Keratinocyte (primary cell): ENCODE measurements around the gene HOXD4. TPM values are rescaled to one million over a fixed set of nuclear protein-coding genes. Genes with fewer than 3 reads are reported as not detected.

Source experiments
- DNase-seq: peaks from one replicate; pipeline ENCODE4 v3.0.0-alpha.2; 2011; ENCODE audit warnings: low read depth, missing footprints, low spot score
- FAIRE-seq: peaks from 2 replicates; lab custom pipeline; 2011; peaks lifted over from hg19 to GRCh38; lab: Jason Lieb, UNC
- H2AFZ ChIP-seq: 2 replicates; pipeline ENCODE4 v1.6.0; 2012; ENCODE audit warnings: low read length, control low read depth, inconsistent platforms; ENCODE audit not compliant: control insufficient read depth
- H3K27ac ChIP-seq: 2 replicates; pipeline ENCODE4 v1.5.1; 2011; ENCODE audit warnings: low read length; ENCODE audit not compliant: control insufficient read depth, insufficient read depth
- H3K27me3 ChIP-seq: 3 replicates; pipeline ENCODE4 v1.6.0; 2011; ENCODE audit warnings: low read length; ENCODE audit not compliant: control insufficient read depth, insufficient read depth; ENCODE audit errors: extremely low read depth
- H3K36me3 ChIP-seq, 2 experiments: 2 replicates in 1 of 2; 3 replicates in 1 of 2; pipeline ENCODE4 v1.5.1; 2011; ENCODE audit warnings: low read length in 2 of 2, mild to moderate bottlenecking in 1 of 2; ENCODE audit not compliant: control insufficient read depth in 2 of 2, insufficient read depth in 2 of 2; ENCODE audit errors: extremely low read depth in 1 of 2
- H3K4me1 ChIP-seq: 3 replicates; pipeline ENCODE4 v1.5.1; 2011; ENCODE audit warnings: low read length; ENCODE audit not compliant: control insufficient read depth, insufficient read depth; ENCODE audit errors: extremely low read depth
- H3K4me2 ChIP-seq: 3 replicates; pipeline ENCODE4 v1.6.0; 2011; ENCODE audit warnings: low read depth, low read length; ENCODE audit not compliant: control insufficient read depth, insufficient read depth; ENCODE audit errors: extremely low read depth
- H3K4me3 ChIP-seq, 3 experiments: fragments of 200-600 bp in 1 of 3; sonication (generic) in 1 of 3; 2 replicates in 2 of 3; 3 replicates in 1 of 3; pipeline ENCODE4 v1.5.1; 2011 to 2016; ENCODE audit warnings: low read length in 3 of 3, mild to moderate bottlenecking in 3 of 3, control low read depth in 2 of 3, inconsistent platforms in 1 of 3, low read depth in 1 of 3, mixed read lengths in 1 of 3, mixed run types in 1 of 3, moderate library complexity in 1 of 3; ENCODE audit not compliant: control insufficient read depth in 2 of 3, insufficient read depth in 2 of 3; ENCODE audit errors: extremely low read depth in 1 of 3
- H3K79me2 ChIP-seq: 2 replicates; pipeline ENCODE4 v1.6.0; 2012; ENCODE audit warnings: low read length; ENCODE audit not compliant: control insufficient read depth, insufficient read depth
- H3K9ac ChIP-seq: 3 replicates; pipeline ENCODE4 v1.6.0; 2011; ENCODE audit warnings: low read length; ENCODE audit not compliant: control insufficient read depth, insufficient read depth; ENCODE audit errors: extremely low read depth
- H3K9me1 ChIP-seq: 3 replicates; pipeline ENCODE4 v1.6.0; 2011; ENCODE audit warnings: low read length; ENCODE audit not compliant: control insufficient read depth, insufficient read depth; ENCODE audit errors: extremely low read depth
- H3K9me3 ChIP-seq: 2 replicates; pipeline ENCODE4 v1.5.1; 2012; ENCODE audit warnings: low read depth, low read length; ENCODE audit not compliant: control insufficient read depth
- H4K20me1 ChIP-seq: 3 replicates; pipeline ENCODE4 v1.6.0; 2011; ENCODE audit warnings: low read length; ENCODE audit not compliant: control insufficient read depth, insufficient read depth; ENCODE audit errors: extremely low read depth
- CTCF ChIP-seq, 3 experiments: IDR thresholded peaks in 1 of 3; conservative IDR thresholded peaks in 1 of 3; optimal IDR thresholded peaks in 1 of 3; 2 replicates in 2 of 3; 3 replicates in 1 of 3; pipeline versions ENCODE3 to v1.5.1; 2011; ENCODE audit warnings: low read length in 3 of 3, mild to moderate bottlenecking in 3 of 3, moderate library complexity in 2 of 3, control low read depth in 1 of 3, inconsistent platforms in 1 of 3; ENCODE audit not compliant: insufficient read depth in 2 of 3; ENCODE audit errors: extremely low read depth in 1 of 3
- EZH2 ChIP-seq: IDR thresholded peaks from one replicate; pipeline ENCODE4 v1.6.1; 2012; ENCODE audit warnings: inconsistent platforms, mild to moderate bottlenecking, low read length, moderate library complexity
- dilution Hi-C: fragments of 300-500 bp; cut with MboI; formaldehyde crosslinking; loops from one replicate; pipeline ENCODE4 v1.7.0; 2020; ENCODE audit warnings: low sequenced_read_pairs; ENCODE audit not compliant: extremely low pct_ligation_motif_present
- polyA plus RNA-seq, 5 experiments: library from polyadenylated mRNA; depleted of rRNA in 3 of 5; stranded (reverse) in 3 of 5; stranded (forward) in 1 of 5; unstranded in 1 of 5; fragments of >200 nt; gene quantifications; 1 replicate in 1 of 5; 2 replicates in 3 of 5; 3 replicates in 1 of 5; pipeline versions ENCODE4 v1.2.1 to v1.2.3, GENCODE V29; 2011 to 2012; ENCODE audit warnings: missing spikeins in 2 of 5, low read depth in 1 of 5, low replicate concordance in 1 of 5

HOXD4 gene
- polyA plus RNA-seq, 1 donor (not counting 4 experiments of a cell fraction or from before 2014, with no cell fraction given) = not detected

GRCh38 chr2:176138923-176139660 is 12.3 kb upstream of the HOXD4 start:
- dilution Hi-C loops = no loop called here
- peaks cover 78% of the 10 kb centered on the region for H3K27me3 ChIP-seq
- no peaks in the 10 kb centered on the region for H4K20me1 ChIP-seq
- no peak overlapping the region for H3K4me2 ChIP-seq
- H3K27ac ChIP-seq = no peak overlapping the region
- FAIRE-seq (no peak), DNase-seq (no peak)
- H3K9me1 ChIP-seq = no peaks in the 10 kb centered on the region
- no peak overlapping the region for H3K4me3 ChIP-seq
- H3K79me2 ChIP-seq = no peaks in the 10 kb centered on the region
- H3K9me3 ChIP-seq = peaks cover 8% of the 10 kb centered on the region
- H3K9ac ChIP-seq = no peak overlapping the region
- no peak overlapping the region for H2AFZ ChIP-seq
- TF ChIP-seq EZH2 (no peak), CTCF (optimal IDR thresholded peaks at IDR 0.05 in 1 of 3, IDR thresholded peaks at IDR 0.05 in 1 of 3, conservative IDR thresholded peaks at IDR 0.05 in 1 of 3; ENCODE audit: extremely low read depth in 1 of 3, insufficient read depth in 2 of 3, low read length in 3 of 3) (no peak)
- H3K36me3 ChIP-seq = no peaks in the 10 kb centered on the region
- H3K4me1 ChIP-seq = no peaks in the 10 kb centered on the region

- Histone ChIP-seq H4K20me1 (no peaks in the 10 kb centered on the region), H2AFZ (no peak overlapping the region), H3K4me3 (no peak overlapping the region), H3K9me1 (no peaks in the 10 kb centered on the region), H3K79me2 (no peaks in the 10 kb centered on the region), H3K4me1 (no peaks in the 10 kb centered on the region), H3K36me3 (no peaks in the 10 kb centered on the region), H3K27me3 (peaks cover 74% of the 10 kb centered on the region), H3K27ac (no peak overlapping the region), H3K9me3 (peaks cover 8% of the 10 kb centered on the region), H3K9ac (no peak overlapping the region), H3K4me2 (peak overlapping the region; percentile 48)
- DNase-seq (no peak), FAIRE-seq (no peak)
- dilution Hi-C loops = no loop called here
- TF ChIP-seq CTCF (optimal IDR thresholded peaks at IDR 0.05 in 1 of 3, IDR thresholded peaks at IDR 0.05 in 1 of 3, conservative IDR thresholded peaks at IDR 0.05 in 1 of 3; ENCODE audit: extremely low read depth in 1 of 3, insufficient read depth in 2 of 3, low read length in 3 of 3) = no peak
- no peak for TF ChIP-seq EZH2
These were observed 11.5 kb upstream of the HOXD4 start for GRCh38 chr2:176139661-176140512.
